ENCODE results near the gene SUN5. TPM values are rescaled to one million over a fixed set of nuclear protein-coding genes. Genes with fewer than 3 reads are reported as not detected.

Gene SUN5
- total RNA-seq, 1 donor from 2014 or later = not detected

DNA sequence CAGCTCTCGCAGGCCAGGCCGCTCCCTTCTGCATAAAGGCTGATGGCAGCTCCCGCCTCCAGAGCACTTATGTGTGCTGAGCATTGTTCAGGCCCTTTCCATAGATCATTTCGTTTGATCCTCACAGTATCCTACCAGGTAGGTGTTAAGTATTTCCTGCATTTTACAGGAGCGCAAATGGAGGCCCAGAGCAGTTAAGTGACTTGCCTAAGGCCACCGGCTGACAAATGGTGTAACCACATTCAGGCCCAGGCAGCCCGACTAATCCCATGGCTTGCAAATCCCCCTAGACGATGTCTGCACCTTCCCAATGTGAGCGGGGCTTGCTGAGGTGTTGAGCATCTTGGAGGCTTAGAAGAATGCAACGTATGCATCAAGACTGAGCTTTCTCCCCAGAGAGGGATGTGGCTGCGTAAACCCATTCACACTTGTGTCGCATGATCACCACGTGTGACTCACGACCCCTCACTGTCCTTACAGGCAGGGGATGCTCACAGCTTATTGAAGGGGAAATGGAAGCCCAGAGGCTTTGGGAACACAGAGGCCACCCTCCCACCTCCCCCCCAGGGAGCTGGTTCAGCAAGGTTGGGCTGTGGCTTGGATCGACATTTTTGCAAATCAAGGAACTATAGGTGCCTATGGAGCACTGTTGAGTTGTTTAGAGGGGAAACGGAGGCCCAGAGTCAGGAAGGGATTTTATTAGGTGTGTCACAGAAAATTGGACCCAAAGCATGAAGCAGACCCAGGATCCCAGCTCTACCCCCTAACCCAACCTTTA, 10.3 kb upstream of the SUN5 start:
- no peak for DNase-seq (ENCODE audit: low spot score)

GRCh38 chr20:33013701-33014326, 9.6 kb upstream of the SUN5 start:
- DNase-seq (ENCODE audit: low spot score) = no peak

- DNase-seq (ENCODE audit: low spot score) = no peak
These were observed 8.3 kb upstream of the SUN5 start for GRCh38 chr20:33012327-33013189.

DNA sequence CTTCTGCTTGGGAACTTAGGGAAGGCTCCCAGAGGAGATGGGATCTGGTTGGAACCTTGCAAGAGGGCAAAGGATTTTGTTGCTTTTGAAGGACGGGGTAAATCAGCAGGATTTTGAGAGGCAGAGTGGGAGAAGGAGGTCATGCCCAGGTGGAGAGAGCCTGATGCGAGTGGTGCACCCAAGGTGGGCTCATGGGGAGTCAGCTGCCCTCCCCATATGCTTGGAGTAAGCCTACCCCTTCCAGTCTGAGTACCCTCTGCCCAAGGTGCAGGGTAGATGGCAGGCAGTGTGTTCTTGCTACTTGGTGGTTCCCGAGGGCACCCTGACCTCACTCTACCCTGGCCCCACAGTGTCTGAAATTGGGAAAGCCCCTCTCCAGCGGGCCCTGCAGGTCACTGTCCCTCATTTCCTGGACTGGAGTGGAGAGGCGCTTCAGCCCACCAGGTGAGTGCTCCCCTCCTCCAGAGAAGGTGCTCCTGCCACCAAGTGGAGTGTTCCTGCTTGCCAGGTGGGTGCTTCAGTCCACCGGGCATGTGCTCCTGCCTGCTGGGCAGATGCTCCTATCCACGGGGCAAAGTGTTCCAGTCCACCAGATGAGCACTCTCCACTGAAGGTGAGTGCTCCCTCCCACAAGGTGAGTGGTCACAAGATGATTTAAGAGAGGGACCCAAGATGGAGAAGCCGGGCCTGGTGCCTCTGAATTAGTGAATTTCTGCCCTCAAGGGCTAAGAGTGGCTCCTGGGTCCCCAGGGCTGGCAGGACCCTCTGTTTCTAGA, 6.6 kb upstream of the SUN5 start:
- no peak for DNase-seq (ENCODE audit: low spot score)

- DNase-seq (ENCODE audit: low spot score) = no peak
These were observed 5.9 kb upstream of the SUN5 start for GRCh38 chr20:33010133-33010504.

GRCh38 chr20:33009214-33010132, 5.2 kb upstream of the SUN5 start:
- no peak for DNase-seq (ENCODE audit: low spot score)

- no peak for DNase-seq (ENCODE audit: low spot score)
These were observed 4.3 kb upstream of the SUN5 start for GRCh38 chr20:33008336-33009213.

DNA sequence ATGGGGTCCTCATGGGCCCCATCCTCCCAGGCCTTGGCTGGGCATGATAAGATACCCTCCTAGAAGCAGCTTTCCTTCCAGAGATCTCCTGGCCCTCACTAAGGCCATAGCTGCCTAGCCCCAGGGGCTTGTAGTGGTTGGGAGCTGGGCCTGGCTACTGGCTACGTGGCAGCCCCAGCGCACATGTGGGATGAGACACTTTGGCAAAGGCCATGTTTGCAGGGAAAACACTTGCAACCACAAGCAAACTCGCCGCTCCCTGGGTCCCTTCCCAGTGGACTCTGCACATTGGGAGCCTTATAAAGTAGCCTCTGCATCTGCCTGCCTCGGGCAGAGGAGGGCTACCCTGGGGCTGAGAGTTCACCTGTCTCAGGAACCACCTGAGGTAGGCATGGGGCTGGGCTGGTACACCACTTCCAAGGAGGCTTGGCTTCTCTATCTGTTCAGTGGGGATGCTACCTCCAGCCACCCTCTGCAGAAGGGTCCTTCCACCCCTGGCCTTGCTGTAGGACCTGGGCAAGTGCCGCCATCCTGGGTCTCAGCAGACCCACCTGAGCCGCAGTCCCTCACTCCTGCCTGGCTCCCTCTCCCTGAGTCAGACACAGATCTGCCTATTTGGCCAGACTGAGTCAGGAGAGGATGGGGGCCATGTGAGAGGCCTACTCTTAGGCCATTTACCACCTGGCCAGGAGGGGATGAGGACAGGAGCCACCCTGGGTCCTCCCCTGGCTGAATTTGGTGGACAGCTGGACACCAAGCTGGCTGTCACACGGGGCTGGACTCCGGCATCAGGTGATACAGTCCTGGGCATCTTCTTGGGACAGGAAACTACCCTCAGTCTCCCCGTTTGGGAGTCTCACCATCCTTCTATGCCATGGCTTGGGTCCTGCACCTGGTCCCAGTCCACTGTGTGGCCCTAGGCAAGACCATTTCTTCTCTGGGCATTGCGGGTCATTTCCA, 3.4 kb upstream of the SUN5 start, which contains the start of gene BPIFB2:
TSS of gene BPIFB2 (plus strand) at position 329 of the 960 bp plus-strand sequence. CDS start 871 bp downstream, outside the sequence.
- no peak for DNase-seq (ENCODE audit: low spot score)

- no peak for DNase-seq (ENCODE audit: low spot score)
These were observed 2.6 kb upstream of the SUN5 start for GRCh38 chr20:33006776-33007375.

DNA sequence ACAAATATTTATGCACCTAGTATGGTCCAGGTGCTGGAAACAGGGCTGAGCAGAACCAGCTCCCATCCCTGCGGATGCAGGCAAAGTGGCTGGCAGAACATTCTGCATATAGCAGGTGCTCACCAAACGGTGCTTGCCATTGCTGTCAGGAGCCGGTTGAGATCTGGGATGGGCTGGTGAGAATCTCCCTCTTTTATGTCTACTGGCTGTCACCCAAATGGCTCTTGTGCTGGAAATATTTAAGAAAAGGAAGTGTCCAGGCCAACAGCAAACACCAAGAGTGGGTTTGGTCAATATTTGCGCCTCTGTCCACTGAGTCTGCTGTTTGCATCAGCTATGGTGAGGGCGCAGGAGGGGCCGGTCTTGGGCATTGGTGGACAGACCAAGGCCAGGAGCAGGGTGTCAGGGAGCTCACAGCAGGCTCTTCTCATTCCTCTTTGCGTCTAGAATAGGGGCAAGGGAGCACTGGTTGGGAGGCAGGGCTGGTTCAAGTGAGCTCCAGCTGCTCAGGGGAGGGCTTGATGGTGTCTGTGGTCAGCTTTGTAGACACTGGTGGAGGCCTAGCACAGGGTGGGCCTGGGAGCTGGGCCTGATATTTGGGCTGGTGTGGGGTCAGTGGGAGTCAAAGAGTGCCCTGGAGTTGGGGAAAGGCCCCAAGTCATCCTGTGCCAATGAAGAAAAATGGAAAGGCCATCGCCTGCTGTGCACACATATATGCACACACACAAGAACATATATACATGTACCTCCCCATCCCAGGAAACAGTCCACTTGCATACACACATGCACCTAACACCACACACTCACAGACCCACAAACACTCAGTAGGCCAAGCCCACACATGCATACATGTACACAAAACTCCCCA, 1.9 kb upstream of the SUN5 start:
- no peak for DNase-seq (ENCODE audit: low spot score)

- DNase-seq (ENCODE audit: low spot score) = no peak
These were observed 916 bp upstream of the SUN5 start for GRCh38 chr20:33005132-33005566.

GRCh38 chr20:33002087-33002808, 2.0 kb downstream of the SUN5 start:
- DNase-seq (ENCODE audit: low spot score) = no peak

- no peak for DNase-seq (ENCODE audit: low spot score)
These were observed 3.3 kb downstream of the SUN5 start for GRCh38 chr20:33000802-33001466.

GRCh38 chr20:32999603-33000250, 4.5 kb downstream of the SUN5 start:
- DNase-seq (ENCODE audit: low spot score) = no peak

GRCh38 chr20:32997431-32997830, 6.8 kb downstream of the SUN5 start:
- DNase-seq (ENCODE audit: low spot score) = no peak

Data from mesenteric fat pad (tissue), 1 donor.